ENCODE results near the gene KIF26B.

KIF26B gene

GRCh38 chr1:245437369-245438062, 282.7 kb downstream of the KIF26B start:
- DNase-seq: no peak

DNA sequence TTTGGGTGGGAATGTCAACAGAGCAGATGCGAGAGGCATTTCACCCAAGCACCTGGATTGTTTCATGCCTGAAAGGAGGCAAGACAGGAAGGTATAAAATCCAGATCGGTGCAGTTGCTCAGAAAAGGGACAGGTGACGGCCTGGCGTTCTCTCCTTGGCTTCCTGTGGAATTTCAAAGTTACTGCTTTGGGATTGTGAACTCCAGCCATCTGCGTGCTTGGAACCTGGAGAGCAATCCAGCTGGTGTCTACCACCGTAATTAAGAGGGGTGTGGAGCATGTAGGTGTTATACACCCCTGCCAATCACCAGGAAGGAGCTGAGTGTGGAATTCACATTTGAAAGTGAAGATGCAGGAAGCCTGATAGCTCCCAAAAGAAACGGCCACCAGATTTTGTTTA, 286.1 kb downstream of the KIF26B start:
- no peak for DNase-seq

GRCh38 chr1:245441689-245442088, 286.9 kb downstream of the KIF26B start:
- DNase-seq: no peak

- no peak for DNase-seq
These were observed 289.5 kb downstream of the KIF26B start for GRCh38 chr1:245444147-245444828.

GRCh38 chr1:245444945-245445344, 290.2 kb downstream of the KIF26B start:
- DNase-seq: no peak

DNA sequence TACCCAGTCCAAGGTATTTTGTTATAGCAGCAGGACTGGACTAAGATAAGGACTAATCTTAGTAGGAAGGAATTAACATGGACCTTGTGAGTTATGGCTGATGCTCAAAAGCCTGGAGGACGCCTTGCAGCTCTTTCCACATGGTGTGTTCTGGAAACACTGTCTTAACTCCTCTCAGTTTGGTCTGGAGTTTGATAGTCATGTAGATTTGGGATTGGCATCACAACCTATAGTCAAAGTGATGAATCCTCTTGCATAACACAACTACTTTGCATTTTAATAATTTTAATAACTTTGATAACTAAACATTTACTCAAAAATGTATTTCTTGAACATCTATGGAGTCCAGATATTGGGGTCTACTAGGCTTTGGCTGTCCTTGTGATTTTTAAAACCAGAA, 293.7 kb downstream of the KIF26B start:
- DNase-seq: no peak

DNA sequence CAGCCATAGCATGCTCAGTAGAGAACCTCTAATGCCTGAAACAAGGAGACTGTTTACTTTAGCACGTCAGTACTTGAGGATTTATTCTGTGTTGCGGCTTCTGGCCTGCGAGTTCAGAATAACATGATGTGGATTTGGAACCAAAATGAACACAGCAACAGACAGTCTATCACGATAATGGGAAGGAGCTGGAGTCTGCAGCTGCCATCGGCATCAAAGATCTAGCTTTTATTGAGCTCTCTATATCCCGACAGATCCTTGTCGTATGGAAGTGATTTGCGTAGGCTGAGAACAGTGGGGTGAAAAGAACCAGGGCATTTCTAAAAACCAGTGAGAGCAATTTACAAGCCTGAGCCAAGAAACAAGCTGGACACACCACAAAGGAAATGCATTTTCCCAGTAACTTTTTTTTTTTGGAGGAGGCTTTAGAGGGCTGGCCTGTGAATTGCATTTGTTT, 294.2 kb downstream of the KIF26B start:
- DNase-seq: no peak

GRCh38 chr1:245453541-245453940, 298.8 kb downstream of the KIF26B start:
- DNase-seq: no peak

DNA sequence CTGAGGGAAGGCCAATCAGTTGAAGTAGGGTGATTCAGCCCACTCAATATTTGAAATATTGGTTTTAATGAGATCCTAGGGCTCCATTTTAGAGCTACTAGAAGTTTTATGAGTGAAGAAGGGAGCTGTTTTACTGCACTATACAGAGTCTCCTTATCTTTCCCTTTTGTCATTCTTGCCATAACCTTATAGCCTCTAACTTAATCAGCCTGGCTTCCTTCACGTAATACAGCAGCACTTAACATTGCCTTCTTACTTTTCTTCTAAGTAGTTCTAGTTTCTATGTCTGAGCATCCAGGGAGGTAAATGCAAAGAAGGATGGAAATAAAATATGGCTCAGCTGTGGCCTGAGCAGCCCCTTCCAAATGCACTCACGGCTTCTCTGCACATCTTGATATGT, 299.3 kb downstream of the KIF26B start:
- no peak for DNase-seq

DNA sequence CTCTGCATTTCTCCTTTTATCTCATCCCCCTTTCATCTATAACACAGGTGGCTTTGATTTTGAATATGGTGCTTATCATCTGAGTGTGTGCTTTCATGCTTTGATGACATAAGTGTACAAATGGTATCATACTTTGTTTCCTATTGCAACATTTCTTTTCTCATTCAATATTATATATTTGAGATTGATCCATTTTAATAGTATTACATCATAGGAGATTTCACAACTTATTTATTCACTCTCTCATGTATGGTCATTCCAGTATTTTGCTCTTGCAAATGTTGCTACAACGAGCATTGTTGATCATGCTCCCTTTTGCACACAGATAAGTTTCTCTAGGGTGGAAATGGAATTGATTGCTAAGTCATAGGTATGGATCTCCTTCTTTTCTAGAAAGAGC, 302.8 kb downstream of the KIF26B start:
- no peak for DNase-seq

DNA sequence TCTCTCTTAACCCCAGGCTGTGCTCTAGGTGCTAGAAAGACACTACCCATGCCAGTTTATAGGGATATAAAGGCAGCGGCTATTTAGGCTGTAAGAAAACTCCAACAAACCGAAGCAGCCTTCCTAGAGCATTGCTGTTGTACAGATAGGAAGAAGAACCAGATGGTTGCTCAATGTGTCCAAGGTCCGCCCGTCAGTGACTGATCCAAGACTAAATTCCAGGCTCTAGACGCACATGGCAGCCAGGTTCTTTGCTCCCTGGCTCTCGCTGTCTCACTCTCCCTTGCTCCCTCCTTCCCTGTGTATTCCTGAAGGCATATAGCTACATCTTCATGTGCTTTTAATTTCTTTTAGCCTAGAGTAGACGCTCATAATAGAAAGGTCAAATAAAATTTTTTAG, 303.4 kb downstream of the KIF26B start:
- no peak for DNase-seq

GRCh38 chr1:245458761-245459174, 304.0 kb downstream of the KIF26B start:
- no peak for DNase-seq

GRCh38 chr1:245459621-245460020, 304.8 kb downstream of the KIF26B start:
- no peak for DNase-seq

DNA sequence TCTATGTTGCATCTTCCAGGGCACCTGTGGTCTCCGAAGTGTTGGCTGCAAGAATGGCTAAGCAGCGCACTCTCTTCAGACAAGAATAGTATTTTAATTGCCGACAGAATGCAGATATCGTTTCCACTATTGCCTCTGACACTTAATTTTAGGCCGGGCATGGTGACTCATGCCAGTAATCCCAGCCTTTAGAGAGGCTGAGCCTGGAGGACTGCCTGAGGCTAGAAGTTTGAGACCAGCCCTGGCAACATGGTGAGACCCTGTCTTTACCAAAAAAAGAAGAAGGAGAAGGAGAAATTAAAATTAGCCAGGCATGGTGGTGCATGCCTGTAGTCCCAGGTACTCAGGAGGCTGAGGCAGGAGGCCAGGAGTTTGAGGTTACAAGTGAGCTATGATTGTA, 306.9 kb downstream of the KIF26B start:
- no peak for DNase-seq

GRCh38 chr1:245462161-245462560, 307.4 kb downstream of the KIF26B start:
- DNase-seq: no peak

DNA sequence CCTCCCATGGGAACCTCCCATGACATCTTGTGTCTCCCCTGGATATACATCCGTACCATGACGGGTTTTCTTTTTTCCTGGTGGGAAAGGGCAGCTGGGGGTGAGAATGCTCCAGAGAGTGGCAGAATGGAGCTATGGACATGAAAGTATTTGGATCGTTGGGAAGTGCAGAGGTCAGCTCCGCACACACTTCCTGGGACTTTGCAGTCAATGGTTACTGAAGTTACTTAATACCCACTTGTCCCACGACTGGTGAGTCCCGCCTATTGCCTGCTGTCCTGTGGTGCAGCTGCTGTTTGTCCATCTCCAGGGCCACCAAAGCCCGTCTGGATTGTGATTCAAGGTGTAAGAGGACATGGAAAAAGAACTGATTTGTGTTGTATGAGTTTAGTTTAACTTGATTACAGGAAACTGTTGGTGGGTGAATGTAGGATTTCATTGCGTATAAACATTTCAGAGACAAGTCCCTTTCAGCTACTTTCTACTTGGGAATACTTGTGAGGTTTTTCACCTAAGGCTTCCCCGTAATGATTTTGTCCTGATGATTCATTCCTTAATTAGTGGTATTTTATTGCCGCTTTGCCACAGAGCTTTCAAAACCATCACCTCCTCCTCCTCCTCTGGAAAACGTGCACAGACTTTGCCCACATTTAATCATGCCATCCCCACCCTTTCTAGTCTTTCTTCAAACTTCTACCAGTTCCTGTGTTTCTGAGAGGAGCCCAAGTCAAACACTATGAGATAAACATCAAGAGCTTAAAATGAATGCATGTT, 308.8 kb downstream of the KIF26B start:
- no peak for DNase-seq

GRCh38 chr1:245464290-245464689, 309.5 kb downstream of the KIF26B start:
- DNase-seq: no peak

GRCh38 chr1:245465666-245466065, 310.9 kb downstream of the KIF26B start:
- DNase-seq: no peak

GRCh38 chr1:245466261-245466660, 311.5 kb downstream of the KIF26B start:
- no peak for DNase-seq

GRCh38 chr1:245467804-245468203, 313.0 kb downstream of the KIF26B start:
- DNase-seq: no peak

DNA sequence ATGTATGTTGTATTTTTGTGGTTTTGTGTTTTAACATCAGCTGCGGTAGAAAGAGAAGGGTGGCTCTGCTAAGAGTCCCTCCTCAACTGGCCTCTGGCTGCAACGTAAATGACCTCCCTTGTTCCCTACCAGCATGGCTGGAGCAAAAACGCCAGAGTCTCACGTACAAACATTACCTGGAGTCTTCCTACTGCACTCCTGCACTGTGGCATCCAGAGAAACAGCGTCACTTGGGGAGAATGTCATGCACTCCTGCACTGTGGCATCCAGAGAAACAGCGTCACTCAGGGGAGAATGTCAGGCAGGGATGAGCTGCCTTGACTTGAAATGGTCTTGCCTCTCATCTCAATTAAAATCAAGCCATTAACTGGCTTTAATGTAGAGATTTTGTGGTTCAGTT, 314.2 kb downstream of the KIF26B start:
- no peak for DNase-seq

- DNase-seq: no peak
These were observed 314.9 kb downstream of the KIF26B start for GRCh38 chr1:245469734-245470133.

DNA sequence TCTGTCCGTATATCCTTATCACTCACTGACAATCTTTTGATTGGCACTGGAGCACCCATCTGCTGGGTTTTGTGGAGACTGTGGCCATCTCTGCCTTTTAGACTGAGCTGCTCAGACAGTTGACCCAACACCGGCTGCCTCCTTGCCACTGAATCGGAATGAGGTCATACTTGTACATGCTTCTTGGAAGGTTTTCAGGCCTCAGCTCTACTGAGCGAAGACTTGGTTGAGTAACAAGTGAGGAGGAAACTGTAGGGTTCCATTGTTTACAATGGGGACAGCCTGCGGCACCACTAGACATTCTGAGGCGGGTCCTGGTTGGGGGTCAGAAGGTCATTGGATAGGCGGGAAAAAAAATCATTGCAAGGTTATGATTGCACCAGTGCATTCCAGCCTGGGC, 320.3 kb downstream of the KIF26B start:
- no peak for DNase-seq

DNA sequence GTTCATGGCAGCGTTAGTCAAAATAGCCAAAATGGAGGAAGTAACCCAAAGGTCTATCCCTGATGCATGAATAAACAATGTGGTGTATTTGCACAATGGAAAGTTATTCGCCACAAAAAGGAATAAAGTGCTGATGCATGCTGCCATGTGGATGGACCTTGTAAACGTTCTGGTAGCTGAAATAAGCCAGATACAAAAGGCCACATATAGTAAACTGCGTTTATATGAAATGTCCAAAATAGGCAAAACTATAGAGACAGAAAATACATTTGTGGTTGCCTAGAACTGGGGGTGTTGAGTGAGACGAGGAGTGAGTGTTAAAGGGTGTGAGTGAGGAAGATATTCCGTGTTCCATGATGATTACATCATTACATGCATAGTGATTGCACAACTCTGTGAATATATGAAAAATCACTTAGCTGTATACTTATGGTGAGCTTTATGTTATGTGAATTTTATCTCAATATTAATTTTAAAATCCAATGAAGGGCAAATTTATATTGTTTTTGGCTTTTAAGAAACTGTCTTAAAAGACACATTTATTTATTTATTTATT, 321.3 kb downstream of the KIF26B start:
- no peak for DNase-seq

Data from NCI-H2081 treated with DMSO at 0.1 percent for 48 hours (cell line).